Transverse colon (tissue), 4 donors: ENCODE data around the gene FSCN2. TPM values are rescaled to one million over a fixed set of nuclear protein-coding genes. Genes with fewer than 3 reads are reported as not detected.

ENCODE experiments used
- DNase-seq: peaks from one replicate; pipeline ENCODE4 v3.0.0-alpha.2; 2019
- H3K27ac ChIP-seq, 4 donors: fragments of 200-600 bp; sonication (generic); 2 replicates each; pipeline ENCODE4 v1.5.1; 2016 to 2018; ENCODE audit warnings: inconsistent platforms in 4 of 4
- H3K27me3 ChIP-seq: fragments of 200-600 bp; sonication (generic); 2 replicates; pipeline ENCODE4 v1.5.1; 2017; ENCODE audit warnings: inconsistent platforms
- H3K36me3 ChIP-seq, 4 donors: fragments of 200-600 bp; sonication (generic); 2 replicates each; pipeline ENCODE4 v1.5.1; 2017 to 2019; ENCODE audit warnings: inconsistent platforms in 4 of 4
- H3K4me1 ChIP-seq, 4 donors: fragments of 200-600 bp; sonication (generic); 2 replicates each; pipeline ENCODE4 v1.5.1; 2017 to 2020; ENCODE audit warnings: inconsistent platforms in 4 of 4
- H3K4me3 ChIP-seq, 4 donors: fragments of 200-600 bp; sonication (generic); 1 replicate in 1 of 4; 2 replicates in 3 of 4; pipeline versions ENCODE4 v1.5.1 to v1.6.1; 2017 to 2019; ENCODE audit warnings: inconsistent platforms in 4 of 4
- H3K9me3 ChIP-seq, 2 donors: fragments of 200-600 bp; sonication (generic); 2 replicates each; pipeline ENCODE4 v1.5.1; 2017 to 2019; ENCODE audit warnings: inconsistent platforms in 2 of 2
- EP300 ChIP-seq: sonication (generic); formaldehyde crosslinking; IDR thresholded peaks from one replicate; pipeline ENCODE4 v1.6.1; 2017; ENCODE audit warnings: antibody characterized with exemption, low read depth
- POLR2A ChIP-seq: fragments of 450-650 bp; IDR thresholded peaks from one replicate; pipeline ENCODE4 v1.6.1; 2016; ENCODE audit warnings: antibody characterized with exemption, mild to moderate bottlenecking, moderate library complexity
- POLR2AphosphoS5 ChIP-seq, 3 donors: sonication (generic); formaldehyde crosslinking; IDR thresholded peaks; one replicate each; pipeline ENCODE4 v1.6.1; 2016; ENCODE audit warnings: antibody characterized with exemption in 3 of 3
- WGBS, 2 donors: methylation state at CpG; one replicate each; pipeline ENCODE4 v1.1.5; 2018; ENCODE audit warnings: low coverage in 1 of 2; 5-methylcytosine and 5-hydroxymethylcytosine counted together
- in situ Hi-C, 4 donors: fragments of 200-750 bp; cut with MboI; loops; one replicate each; pipeline versions ENCODE4 v1.15.0 to v1.15.1; 2017; ENCODE audit warnings: low sequenced_read_pairs in 3 of 4, low pct_ligation_motif_present in 1 of 4, low pct_unique_long_range_greater_than_20kb in 1 of 4
- intact Hi-C: fragments of 100-400 bp; cut with DNase I; formaldehyde crosslinking; loops from one replicate; pipeline ENCODE4 v1.15.1; 2023; ENCODE audit warnings: low total_unique reads
- total RNA-seq, 4 donors: library from RNA; depleted of rRNA; stranded (reverse); fragments of >200 nt; gene quantifications; one replicate each; pipeline ENCODE4 v1.1.0, GENCODE V29; 2016
- TF ChIP-seq, protein P1 (sequence below), 5 experiments: fragments of 200-600 bp in 3 of 5; fragments of 450-650 bp in 2 of 5; sonication (generic) in 3 of 5; IDR thresholded peaks; 1 replicate in 2 of 5; 2 replicates in 3 of 5; pipeline ENCODE4 v1.5.1; 2016 to 2017; ENCODE audit warnings: antibody characterized with exemption in 5 of 5, inconsistent platforms in 3 of 5, mild to moderate bottlenecking in 2 of 5, moderate library complexity in 1 of 5

FSCN2 gene
- total RNA-seq, 4 donors from 2014 or later: 2.3 to 36.4 (median 17.2) TPM

DNA sequence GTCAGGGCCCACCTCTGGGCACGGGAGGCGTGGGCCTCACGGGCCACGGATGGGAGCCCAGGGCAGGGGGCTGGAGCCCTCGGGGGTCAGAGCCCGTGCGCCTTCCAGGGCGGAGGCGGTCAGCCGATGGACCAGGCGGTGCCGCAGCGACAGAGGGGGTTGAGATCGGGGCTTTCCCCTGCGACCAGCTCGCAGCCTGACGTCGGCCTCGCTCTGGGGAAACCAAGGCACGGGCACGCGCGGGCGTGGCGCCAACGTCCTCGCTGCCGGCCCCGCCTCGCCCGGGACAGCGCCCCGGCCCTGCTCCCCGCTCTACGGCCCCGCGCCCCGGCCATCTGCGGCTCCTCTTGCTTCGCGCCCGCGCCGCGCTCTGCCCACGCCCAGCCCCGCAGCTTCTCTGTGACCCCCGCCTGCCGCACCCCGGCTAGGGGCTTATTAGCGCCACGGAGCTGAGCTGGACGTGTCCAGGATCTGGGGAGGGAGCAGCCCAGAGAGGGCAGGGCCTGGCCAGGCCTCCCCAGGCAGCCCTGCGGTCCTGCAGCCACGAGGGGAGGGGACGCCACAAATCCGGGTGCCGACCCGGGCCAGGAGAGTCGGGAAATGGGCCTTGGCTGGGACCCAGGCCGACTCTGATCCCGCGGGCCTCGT lies 29.1 kb upstream of the FSCN2 start:
- TF ChIP-seq, protein P1, sequence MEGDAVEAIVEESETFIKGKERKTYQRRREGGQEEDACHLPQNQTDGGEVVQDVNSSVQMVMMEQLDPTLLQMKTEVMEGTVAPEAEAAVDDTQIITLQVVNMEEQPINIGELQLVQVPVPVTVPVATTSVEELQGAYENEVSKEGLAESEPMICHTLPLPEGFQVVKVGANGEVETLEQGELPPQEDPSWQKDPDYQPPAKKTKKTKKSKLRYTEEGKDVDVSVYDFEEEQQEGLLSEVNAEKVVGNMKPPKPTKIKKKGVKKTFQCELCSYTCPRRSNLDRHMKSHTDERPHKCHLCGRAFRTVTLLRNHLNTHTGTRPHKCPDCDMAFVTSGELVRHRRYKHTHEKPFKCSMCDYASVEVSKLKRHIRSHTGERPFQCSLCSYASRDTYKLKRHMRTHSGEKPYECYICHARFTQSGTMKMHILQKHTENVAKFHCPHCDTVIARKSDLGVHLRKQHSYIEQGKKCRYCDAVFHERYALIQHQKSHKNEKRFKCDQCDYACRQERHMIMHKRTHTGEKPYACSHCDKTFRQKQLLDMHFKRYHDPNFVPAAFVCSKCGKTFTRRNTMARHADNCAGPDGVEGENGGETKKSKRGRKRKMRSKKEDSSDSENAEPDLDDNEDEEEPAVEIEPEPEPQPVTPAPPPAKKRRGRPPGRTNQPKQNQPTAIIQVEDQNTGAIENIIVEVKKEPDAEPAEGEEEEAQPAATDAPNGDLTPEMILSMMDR (IDR thresholded peaks at IDR 0.05): no peak
- TF ChIP-seq POLR2A (no peak), POLR2AphosphoS5 (IDR thresholded peaks at IDR 0.05) (no peak), EP300 (no peak)
- no peaks in the 10 kb centered on the region for H3K4me1 ChIP-seq
- H3K9me3 ChIP-seq: no peaks in the 10 kb centered on the region
- H3K27me3 ChIP-seq: no peaks in the 10 kb centered on the region
- no peak overlapping the region for H3K27ac ChIP-seq
- no peak for DNase-seq
- in situ Hi-C loops (loop anchor here in 3 of 4 donors (25.0 kb wide), 3 partner anchors 112 to 237 kb away; partner anchors contain the start of genes BAHCC1 (in 1 of the 3) and SLC38A10 (in 1 of the 3)), intact Hi-C loops (no loop called here)
- no peak overlapping the region for H3K4me3 ChIP-seq
- H3K36me3 ChIP-seq: no peaks in the 10 kb centered on the region
- WGBS, 2 donors: 72 to 92% methylated on average over 5 to 44 of the region's 64 CpGs

DNA sequence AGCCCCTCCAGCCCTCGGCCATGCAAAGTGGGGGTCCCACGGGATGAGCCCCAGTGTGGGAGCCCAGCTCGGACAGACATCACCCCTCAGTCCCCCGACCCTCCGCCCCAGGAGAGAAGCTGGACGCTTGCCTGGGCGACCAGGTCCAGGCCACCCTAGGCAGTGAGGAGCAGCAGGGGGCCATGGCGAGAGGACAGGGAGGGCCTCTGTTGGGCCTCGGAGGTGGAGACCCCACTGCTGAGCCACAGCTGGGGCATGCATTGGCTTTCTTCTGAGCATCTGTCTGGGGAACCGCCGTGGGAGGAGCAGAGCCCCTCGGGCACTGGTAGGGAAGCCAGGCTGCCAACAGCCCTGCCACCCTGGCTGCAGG lies 28.6 kb upstream of the FSCN2 start:
- intact Hi-C loops: no loop called here
- DNase-seq: no peak
- Histone ChIP-seq H3K9me3 (no peaks in the 10 kb centered on the region), H3K4me1 (no peaks in the 10 kb centered on the region), H3K36me3 (no peaks in the 10 kb centered on the region), H3K27ac (no peak overlapping the region), H3K4me3 (no peak overlapping the region), H3K27me3 (no peaks in the 10 kb centered on the region)
- WGBS, 2 donors: 72% methylated on average over 10 of the region's 12 CpGs; no CpG with 5 or more reads in 1 of the 2 donors
- in situ Hi-C loops: loop anchor here in 3 of 4 donors (25.0 kb wide), 3 partner anchors 112 to 237 kb away; partner anchors contain the start of genes BAHCC1 (in 1 of the 3) and SLC38A10 (in 1 of the 3)
- TF ChIP-seq EP300 (no peak), POLR2AphosphoS5 (IDR thresholded peaks at IDR 0.05) (no peak), POLR2A (no peak)

DNA sequence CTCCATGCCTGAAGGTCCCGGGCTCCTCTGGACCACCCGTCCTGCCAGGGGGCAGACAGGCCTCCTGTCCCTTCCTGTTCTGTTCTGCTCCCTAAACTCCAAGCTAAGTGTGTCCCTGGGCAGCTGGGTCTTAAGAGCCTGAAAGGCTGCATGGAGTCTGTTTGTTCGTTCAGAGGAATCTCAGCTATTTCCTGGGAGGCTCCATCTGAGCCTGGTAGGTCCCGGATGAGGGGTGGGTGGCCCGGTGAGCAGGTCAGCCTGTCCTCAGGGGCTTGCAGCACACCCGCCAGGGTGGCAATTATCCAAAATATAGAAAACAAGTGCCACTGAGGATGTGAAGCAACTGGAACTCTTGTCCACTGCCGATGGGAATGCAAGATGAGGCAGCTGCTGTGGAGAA lies 28.1 kb upstream of the FSCN2 start:
- Histone ChIP-seq H3K9me3 (no peaks in the 10 kb centered on the region), H3K36me3 (no peaks in the 10 kb centered on the region), H3K27me3 (no peaks in the 10 kb centered on the region), H3K27ac (no peak overlapping the region), H3K4me3 (no peak overlapping the region), H3K4me1 (no peaks in the 10 kb centered on the region)
- TF ChIP-seq POLR2AphosphoS5 (IDR thresholded peaks at IDR 0.05) (no peak), EP300 (no peak), POLR2A (no peak)
- TF ChIP-seq, protein P1 (IDR thresholded peaks at IDR 0.05): no peak
- 40 to 58% methylated on average over 1 to 7 of the region's 7 CpGs for WGBS, 2 donors
- DNase-seq: no peak
- intact Hi-C loops: no loop called here
- in situ Hi-C loops: no loop called here

DNA sequence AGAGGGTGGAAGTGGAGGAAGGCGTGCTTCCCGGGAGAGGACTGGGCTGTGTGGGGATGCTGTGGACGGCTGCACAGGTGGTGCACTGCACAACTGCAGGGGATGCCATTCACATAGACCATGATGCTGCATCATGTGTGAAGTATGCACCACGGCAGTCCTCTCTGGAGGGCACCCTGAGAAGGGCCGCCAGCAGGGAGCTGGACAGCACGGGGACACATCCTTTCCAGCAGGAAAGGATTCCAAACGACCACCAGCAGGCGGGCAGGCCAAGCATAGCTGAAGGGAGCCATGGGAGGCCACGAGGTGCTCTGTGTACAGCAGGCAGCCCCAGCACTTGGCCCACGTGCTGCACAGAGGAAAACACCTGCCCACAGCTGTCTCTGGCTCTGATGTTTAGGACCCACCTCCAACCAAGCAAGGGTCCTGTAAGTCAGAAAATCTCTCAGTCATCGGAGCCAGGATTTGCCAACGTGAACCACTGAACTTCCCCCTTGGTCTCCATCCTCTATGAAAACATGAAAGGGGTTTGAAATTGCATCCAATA lies 25.6 kb upstream of the FSCN2 start:
- in situ Hi-C loops: no loop called here
- peak in 1 of 3 donors; percentile 2 for TF ChIP-seq POLR2AphosphoS5 (IDR thresholded peaks at IDR 0.05)
- no peak for TF ChIP-seq POLR2A
- intact Hi-C loops: no loop called here
- Histone ChIP-seq H3K4me3 (no peak overlapping the region), H3K4me1 (no peaks in the 10 kb centered on the region), H3K9me3 (no peaks in the 10 kb centered on the region), H3K27ac (no peak overlapping the region), H3K36me3 (no peaks in the 10 kb centered on the region), H3K27me3 (no peaks in the 10 kb centered on the region)
- WGBS, 2 donors: 53 to 67% methylated on average over 3 to 12 of the region's 12 CpGs
- no peak for DNase-seq

DNA sequence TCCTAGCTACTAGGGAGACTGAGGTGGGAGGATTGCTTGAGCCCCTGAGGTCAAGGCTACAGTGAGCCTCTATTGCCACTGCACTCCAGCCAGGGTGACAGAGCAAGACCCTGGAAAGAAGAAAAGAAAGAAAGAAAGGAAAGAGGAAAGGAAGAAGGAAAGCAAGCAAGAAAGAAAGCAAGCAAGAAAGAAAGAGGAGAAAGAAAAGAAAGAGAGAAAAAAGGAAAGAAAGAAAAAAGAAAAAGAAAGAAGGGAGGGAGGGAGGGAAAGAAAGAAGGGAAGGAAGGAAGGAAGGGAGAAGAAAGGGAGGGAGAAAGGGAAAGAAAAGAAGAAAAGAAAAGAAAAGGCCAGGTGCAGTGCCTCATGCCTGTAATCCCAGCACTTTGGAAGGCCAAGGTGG lies 24.6 kb upstream of the FSCN2 start:
- TF ChIP-seq, protein P1 (IDR thresholded peaks at IDR 0.05): no peak
- TF ChIP-seq POLR2A (no peak), POLR2AphosphoS5 (IDR thresholded peaks at IDR 0.05) (no peak), EP300 (no peak)
- Histone ChIP-seq H3K9me3 (no peaks in the 10 kb centered on the region), H3K4me3 (no peak overlapping the region), H3K27ac (no peak overlapping the region), H3K27me3 (no peaks in the 10 kb centered on the region), H3K36me3 (no peaks in the 10 kb centered on the region), H3K4me1 (peaks cover 0 to 3% (median 1%) of the 10 kb centered on the region in 4 donors)
- in situ Hi-C loops (no loop called here), intact Hi-C loops (no loop called here)
- no peak for DNase-seq
